K562 (cell line): ENCODE results near the gene CDKL1.
"Not testable (repeated sequence)": the region's sequence is repeated elsewhere in the genome, so short reads cannot be mapped to it uniquely, and the experiment has no call there.

Experiments
- CHD2 ChIP-seq: IDR thresholded peaks from 2 replicates; pipeline ENCODE4 v1.6.1; 2011; ENCODE audit warnings: low read depth, low read length
- DDX20 ChIP-seq: fragments of 450-650 bp; IDR thresholded peaks from 2 replicates; pipeline ENCODE4 v1.6.1; 2016; ENCODE audit warnings: missing genetic modification characterization, low read depth, mild to moderate bottlenecking, missing compliant biosample characterization, moderate library complexity
- FOSL1 ChIP-seq: fragments of 200-800 bp; sonication (Bioruptor generic); conservative IDR thresholded peaks from 2 replicates; pipeline ENCODE4 v1.6.1; 2016; ENCODE audit warnings: missing genetic modification characterization, missing compliant biosample characterization
- PHF8 ChIP-seq: fragments of 200-600 bp; sonication (generic); IDR thresholded peaks from 2 replicates; pipeline ENCODE4 v1.6.1; 2012; ENCODE audit warnings: mixed run types, mild to moderate bottlenecking, inconsistent platforms, low read length, moderate library complexity, borderline replicate concordance
- PML ChIP-seq: IDR thresholded peaks from 2 replicates; pipeline ENCODE4 v1.6.1; 2012; ENCODE audit warnings: low read length, inconsistent platforms
- POLR2A ChIP-seq: fragments of 450-650 bp; conservative IDR thresholded peaks from 2 replicates; pipeline ENCODE4 v1.6.1; 2016
- SIN3A ChIP-seq, 2 experiments: fragments of 150-350 bp in 1 of 2; IDR thresholded peaks; 2 replicates each; pipeline ENCODE4 v1.6.1; 2011 to 2016; ENCODE audit warnings: borderline replicate concordance in 2 of 2, low read depth in 2 of 2, low read length in 2 of 2, mild to moderate bottlenecking in 2 of 2, moderate library complexity in 2 of 2; ENCODE audit not compliant: control insufficient read depth in 1 of 2
- TAF1 ChIP-seq: IDR thresholded peaks from 2 replicates; pipeline ENCODE4 v1.6.1; 2011; ENCODE audit warnings: mild to moderate bottlenecking, low read length, moderate library complexity; ENCODE audit not compliant: insufficient read depth, control insufficient read depth, severe bottlenecking; ENCODE audit errors: extremely low read depth
- TF ChIP-seq, protein P1 (sequence below), 3 experiments: IDR thresholded peaks in 2 of 3; conservative IDR thresholded peaks in 1 of 3; 2 replicates each; pipeline ENCODE4 v1.5.1; 2011 to 2012; ENCODE audit warnings: low read length in 3 of 3, mild to moderate bottlenecking in 3 of 3, control low read depth in 2 of 3, improper control_type of control experiment in 1 of 3, inconsistent platforms in 1 of 3, low read depth in 1 of 3, mixed read lengths in 1 of 3, moderate library complexity in 1 of 3; ENCODE audit not compliant: insufficient read depth in 2 of 3
- TF ChIP-seq, protein P2 (sequence below): sonication (generic); formaldehyde crosslinking; IDR thresholded peaks from 2 replicates; pipeline ENCODE4 v1.8.1; 2023; ENCODE audit warnings: mild to moderate bottlenecking, missing genetic modification reagents

GRCh38 chr14:50356283-50356682, 40.4 kb downstream of the CDKL1 start:
- TF ChIP-seq CHD2; PHF8; FOSL1; DDX20 (tag); SIN3A (IDR thresholded peaks at IDR 0.05; ENCODE audit: borderline replicate concordance in 2 of 2, control insufficient read depth in 1 of 2, low read depth in 2 of 2, low read length in 2 of 2); PML; TAF1; POLR2A: not testable (repeated sequence)
- TF ChIP-seq, protein P1, sequence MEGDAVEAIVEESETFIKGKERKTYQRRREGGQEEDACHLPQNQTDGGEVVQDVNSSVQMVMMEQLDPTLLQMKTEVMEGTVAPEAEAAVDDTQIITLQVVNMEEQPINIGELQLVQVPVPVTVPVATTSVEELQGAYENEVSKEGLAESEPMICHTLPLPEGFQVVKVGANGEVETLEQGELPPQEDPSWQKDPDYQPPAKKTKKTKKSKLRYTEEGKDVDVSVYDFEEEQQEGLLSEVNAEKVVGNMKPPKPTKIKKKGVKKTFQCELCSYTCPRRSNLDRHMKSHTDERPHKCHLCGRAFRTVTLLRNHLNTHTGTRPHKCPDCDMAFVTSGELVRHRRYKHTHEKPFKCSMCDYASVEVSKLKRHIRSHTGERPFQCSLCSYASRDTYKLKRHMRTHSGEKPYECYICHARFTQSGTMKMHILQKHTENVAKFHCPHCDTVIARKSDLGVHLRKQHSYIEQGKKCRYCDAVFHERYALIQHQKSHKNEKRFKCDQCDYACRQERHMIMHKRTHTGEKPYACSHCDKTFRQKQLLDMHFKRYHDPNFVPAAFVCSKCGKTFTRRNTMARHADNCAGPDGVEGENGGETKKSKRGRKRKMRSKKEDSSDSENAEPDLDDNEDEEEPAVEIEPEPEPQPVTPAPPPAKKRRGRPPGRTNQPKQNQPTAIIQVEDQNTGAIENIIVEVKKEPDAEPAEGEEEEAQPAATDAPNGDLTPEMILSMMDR (IDR thresholded peaks at IDR 0.05 in 2 of 3, conservative IDR thresholded peaks at IDR 0.05 in 1 of 3; ENCODE audit: insufficient read depth in 2 of 3, low read depth in 1 of 3, low read length in 3 of 3) = not testable (repeated sequence)
- TF ChIP-seq, protein P2, sequence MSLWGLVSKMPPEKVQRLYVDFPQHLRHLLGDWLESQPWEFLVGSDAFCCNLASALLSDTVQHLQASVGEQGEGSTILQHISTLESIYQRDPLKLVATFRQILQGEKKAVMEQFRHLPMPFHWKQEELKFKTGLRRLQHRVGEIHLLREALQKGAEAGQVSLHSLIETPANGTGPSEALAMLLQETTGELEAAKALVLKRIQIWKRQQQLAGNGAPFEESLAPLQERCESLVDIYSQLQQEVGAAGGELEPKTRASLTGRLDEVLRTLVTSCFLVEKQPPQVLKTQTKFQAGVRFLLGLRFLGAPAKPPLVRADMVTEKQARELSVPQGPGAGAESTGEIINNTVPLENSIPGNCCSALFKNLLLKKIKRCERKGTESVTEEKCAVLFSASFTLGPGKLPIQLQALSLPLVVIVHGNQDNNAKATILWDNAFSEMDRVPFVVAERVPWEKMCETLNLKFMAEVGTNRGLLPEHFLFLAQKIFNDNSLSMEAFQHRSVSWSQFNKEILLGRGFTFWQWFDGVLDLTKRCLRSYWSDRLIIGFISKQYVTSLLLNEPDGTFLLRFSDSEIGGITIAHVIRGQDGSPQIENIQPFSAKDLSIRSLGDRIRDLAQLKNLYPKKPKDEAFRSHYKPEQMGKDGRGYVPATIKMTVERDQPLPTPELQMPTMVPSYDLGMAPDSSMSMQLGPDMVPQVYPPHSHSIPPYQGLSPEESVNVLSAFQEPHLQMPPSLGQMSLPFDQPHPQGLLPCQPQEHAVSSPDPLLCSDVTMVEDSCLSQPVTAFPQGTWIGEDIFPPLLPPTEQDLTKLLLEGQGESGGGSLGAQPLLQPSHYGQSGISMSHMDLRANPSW (CRISPR knock-in tag) = not testable (repeated sequence)
